ENCODE measurements around the gene FBXO9. TPM values are rescaled to one million over a fixed set of nuclear protein-coding genes. Genes with fewer than 3 reads are reported as not detected.
"Not testable (repeated sequence)": the region's sequence is repeated elsewhere in the genome, so short reads cannot be mapped to it uniquely, and the experiment has no call there.

FBXO9 gene
- total RNA-seq, 4 donors from 2014 or later = 50.5 to 166 (median 64.2) TPM

- TF ChIP-seq, protein P1, sequence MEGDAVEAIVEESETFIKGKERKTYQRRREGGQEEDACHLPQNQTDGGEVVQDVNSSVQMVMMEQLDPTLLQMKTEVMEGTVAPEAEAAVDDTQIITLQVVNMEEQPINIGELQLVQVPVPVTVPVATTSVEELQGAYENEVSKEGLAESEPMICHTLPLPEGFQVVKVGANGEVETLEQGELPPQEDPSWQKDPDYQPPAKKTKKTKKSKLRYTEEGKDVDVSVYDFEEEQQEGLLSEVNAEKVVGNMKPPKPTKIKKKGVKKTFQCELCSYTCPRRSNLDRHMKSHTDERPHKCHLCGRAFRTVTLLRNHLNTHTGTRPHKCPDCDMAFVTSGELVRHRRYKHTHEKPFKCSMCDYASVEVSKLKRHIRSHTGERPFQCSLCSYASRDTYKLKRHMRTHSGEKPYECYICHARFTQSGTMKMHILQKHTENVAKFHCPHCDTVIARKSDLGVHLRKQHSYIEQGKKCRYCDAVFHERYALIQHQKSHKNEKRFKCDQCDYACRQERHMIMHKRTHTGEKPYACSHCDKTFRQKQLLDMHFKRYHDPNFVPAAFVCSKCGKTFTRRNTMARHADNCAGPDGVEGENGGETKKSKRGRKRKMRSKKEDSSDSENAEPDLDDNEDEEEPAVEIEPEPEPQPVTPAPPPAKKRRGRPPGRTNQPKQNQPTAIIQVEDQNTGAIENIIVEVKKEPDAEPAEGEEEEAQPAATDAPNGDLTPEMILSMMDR (IDR thresholded peaks at IDR 0.05) = no peak
- no peak for TF ChIP-seq POLR2A (IDR thresholded peaks at IDR 0.05)
- no peak for TF ChIP-seq EP300 (IDR thresholded peaks at IDR 0.05; ENCODE audit: low read depth)
- no peak for TF ChIP-seq POLR2AphosphoS5 (IDR thresholded peaks at IDR 0.05)
- 88 to 96% methylated on average over 9 of the region's 9 CpGs for WGBS, 2 donors (ENCODE audit: low coverage in 1 of 2)
- H3K36me3 ChIP-seq = no peaks in the 10 kb centered on the region
- H3K4me3 ChIP-seq = no peak overlapping the region
- in situ Hi-C loops (cut with MboI; ENCODE audit: low pct_ligation_motif_present in 1 of 4, low pct_unique_long_range_greater_than_20kb in 1 of 4, low sequenced_read_pairs in 3 of 4) = no loop called here
- H3K27me3 ChIP-seq = no peaks in the 10 kb centered on the region
- peaks cover 0 to 8% (median 0%) of the 10 kb centered on the region in 4 donors for H3K4me1 ChIP-seq
- intact Hi-C loops (cut with DNase I; ENCODE audit: low total_unique reads) = no loop called here
- no peak for DNase-seq
- H3K27ac ChIP-seq = no peak overlapping the region
- no peaks in the 10 kb centered on the region for H3K9me3 ChIP-seq
Observed at GRCh38 chr6:53048431-53049195, 16.6 kb upstream of the FBXO9 start.

DNA sequence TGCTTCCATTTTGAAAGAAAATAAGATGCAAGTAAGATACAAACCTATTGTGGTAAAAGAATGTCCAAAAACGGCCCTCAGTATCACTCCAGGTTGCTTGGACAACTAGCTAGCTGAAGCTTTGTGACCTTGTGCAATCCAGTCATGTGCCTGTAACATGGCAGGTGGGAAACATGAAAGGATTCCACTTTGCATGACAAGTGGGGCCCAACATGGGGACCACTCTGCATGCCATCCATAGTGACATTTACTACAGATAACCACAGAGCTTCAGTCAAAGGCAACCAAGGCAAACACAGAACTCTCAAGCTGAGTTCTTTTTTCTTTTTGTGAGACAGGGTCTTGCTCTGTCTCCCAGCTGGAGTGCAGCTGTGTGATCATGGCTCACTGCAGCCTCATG is 15.8 kb upstream of the FBXO9 start:
- Histone ChIP-seq H3K4me3 (no peak overlapping the region), H3K27me3 (no peaks in the 10 kb centered on the region), H3K4me1 (peaks cover 0 to 4% (median 0%) of the 10 kb centered on the region in 4 donors), H3K36me3 (no peaks in the 10 kb centered on the region), H3K9me3 (no peaks in the 10 kb centered on the region), H3K27ac (no peak overlapping the region)
- DNase-seq = no peak
- TF ChIP-seq, protein P1 (IDR thresholded peaks at IDR 0.05) = no peak
- TF ChIP-seq POLR2A (IDR thresholded peaks at IDR 0.05) (no peak), POLR2AphosphoS5 (IDR thresholded peaks at IDR 0.05) (no peak), EP300 (IDR thresholded peaks at IDR 0.05; ENCODE audit: low read depth) (no peak)
- intact Hi-C loops (cut with DNase I; ENCODE audit: low total_unique reads) = no loop called here
- in situ Hi-C loops (cut with MboI; ENCODE audit: low pct_ligation_motif_present in 1 of 4, low pct_unique_long_range_greater_than_20kb in 1 of 4, low sequenced_read_pairs in 3 of 4) = no loop called here
- WGBS, 2 donors (ENCODE audit: low coverage in 1 of 2) = 80 to 86% methylated on average over 1 of the region's 1 CpG

DNA sequence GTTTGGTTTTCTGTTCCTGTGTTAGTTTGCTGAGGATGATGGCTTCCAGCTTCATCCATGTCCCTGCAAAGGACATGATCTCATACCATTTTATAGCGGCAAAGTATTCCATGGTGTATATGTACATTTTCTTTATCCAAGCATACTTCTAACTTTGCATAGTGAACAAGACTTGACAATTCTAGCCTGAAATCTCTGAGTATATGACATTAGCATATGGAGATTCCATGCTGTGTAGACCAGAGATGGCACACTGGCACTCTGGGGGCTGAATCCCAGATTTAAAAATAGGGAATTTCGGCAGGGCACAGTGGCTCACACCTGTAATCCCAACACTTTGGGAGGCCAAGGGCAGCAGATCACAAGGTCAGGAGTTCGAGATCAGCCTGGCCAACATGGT is 13.1 kb upstream of the FBXO9 start:
- H3K9me3 ChIP-seq; H3K36me3 ChIP-seq; H3K27ac ChIP-seq; DNase-seq; intact Hi-C loops (cut with DNase I; ENCODE audit: low total_unique reads); H3K27me3 ChIP-seq; H3K4me3 ChIP-seq: not testable (repeated sequence)
- WGBS, 2 donors (ENCODE audit: low coverage in 1 of 2) = 90 to 96% methylated on average over 1 to 3 of the region's 3 CpGs
- in situ Hi-C loops (cut with MboI; ENCODE audit: low pct_ligation_motif_present in 1 of 4, low pct_unique_long_range_greater_than_20kb in 1 of 4, low sequenced_read_pairs in 3 of 4) = loop anchor here in 2 of 4 donors (10.0 kb wide), 1 partner anchor 57 kb away; the partner anchor contains the start of gene GSTA4 (in 2 of the 2)
- peaks cover 0 to 16% (median 3%) of the 10 kb centered on the region in 4 donors for H3K4me1 ChIP-seq

DNA sequence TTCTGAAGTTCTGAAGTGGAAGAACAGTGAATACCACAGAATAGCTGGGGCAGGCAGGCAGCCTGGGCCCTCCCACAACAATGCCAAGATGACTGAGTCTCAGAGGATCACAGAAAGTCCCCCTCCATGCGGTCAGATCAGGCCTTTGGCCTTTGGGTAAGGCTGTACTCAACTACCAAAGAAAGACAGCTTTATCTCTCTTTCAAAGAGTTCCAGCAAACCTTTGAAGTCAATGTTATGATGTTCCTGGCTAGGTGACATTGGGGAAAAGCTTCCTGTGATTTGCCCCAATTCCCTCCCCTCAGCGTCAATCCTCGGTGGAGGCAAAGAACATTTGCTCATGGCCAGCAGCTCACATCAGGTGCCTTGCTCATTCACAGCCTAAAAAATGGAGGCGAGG is 10.7 kb upstream of the FBXO9 start:
- H3K27me3 ChIP-seq = no peaks in the 10 kb centered on the region
- no peaks in the 10 kb centered on the region for H3K9me3 ChIP-seq
- peaks cover 14 to 35% (median 21%) of the 10 kb centered on the region in 4 donors for H3K4me1 ChIP-seq
- in situ Hi-C loops (cut with MboI; ENCODE audit: low pct_ligation_motif_present in 1 of 4, low pct_unique_long_range_greater_than_20kb in 1 of 4, low sequenced_read_pairs in 3 of 4) = loop anchor here in 2 of 4 donors (10.0 kb wide), 1 partner anchor 60 kb away; the partner anchor contains the start of gene GSTA4 (in 2 of the 2)
- intact Hi-C loops (cut with DNase I; ENCODE audit: low total_unique reads) = no loop called here
- 90% methylated on average over 4 of the region's 4 CpGs; no CpG with 5 or more reads in 1 of the 2 donors for WGBS, 2 donors (ENCODE audit: low coverage in 1 of 2)
- H3K27ac ChIP-seq = no peak overlapping the region
- H3K4me3 ChIP-seq = no peak overlapping the region
- no peaks in the 10 kb centered on the region for H3K36me3 ChIP-seq
- no peak for TF ChIP-seq EP300 (IDR thresholded peaks at IDR 0.05; ENCODE audit: low read depth)
- TF ChIP-seq POLR2AphosphoS5 (IDR thresholded peaks at IDR 0.05) = no peak
- TF ChIP-seq POLR2A (IDR thresholded peaks at IDR 0.05) = no peak
- TF ChIP-seq, protein P1 (IDR thresholded peaks at IDR 0.05) = no peak
- DNase-seq = no peak

Data from transverse colon (tissue), 4 donors.